HepG2 (cell line): ENCODE data around the gene PIWIL1. TPM values are rescaled to one million over a fixed set of nuclear protein-coding genes. Genes with fewer than 3 reads are reported as not detected.

Source experiments
- ATAC-seq: fragments of 200-7000 bp; cut with Tn5 transposase; 3 replicates; pipeline ENCODE4 v1.9.1; 2020; ENCODE audit warnings: mild to moderate bottlenecking, moderate library complexity
- BruUV-seq: library from RNA; stranded (reverse); fragments of 400-500 nt; replicated peaks from 2 replicates; lab custom pipeline; 2021; lab: Mats Ljungman, UMichigan
- CTCF ChIA-PET: fragments of 300-600 bp; formaldehyde crosslinking; extraction: SDS; loops from one replicate; lab custom pipeline; 2021; ENCODE audit warnings: low total read pairs, inconsistent platforms, low intra/inter-chr PET ratio; lab: Yijun Ruan, JAX
- POLR2A ChIA-PET: fragments of 350-600 bp; sonication (Branson Sonifier 250); formaldehyde crosslinking; loops from one replicate; lab custom pipeline; 2020; ENCODE audit warnings: antibody characterized with exemption, inconsistent platforms; lab: Yijun Ruan, JAX
- DNase-seq: peaks from one replicate; pipeline ENCODE4 v3.0.0-alpha.2; 2015; ENCODE audit warnings: low spot score
- FAIRE-seq: peaks from 3 replicates; lab custom pipeline; 2011; peaks lifted over from hg19 to GRCh38; lab: Jason Lieb, UNC
- H2AFZ ChIP-seq: one replicate; pipeline ENCODE4 v1.6.1; 2011; ENCODE audit warnings: low read length, inconsistent platforms
- H3K27ac ChIP-seq: fragments of 300-600 bp; 3 replicates; pipeline ENCODE4 v1.8.0; 2011; ENCODE audit warnings: mixed run types, mild to moderate bottlenecking, mixed read lengths, low read length, inconsistent platforms; ENCODE audit not compliant: insufficient read depth; ENCODE audit errors: extremely low read length
- H3K27me3 ChIP-seq, 2 experiments: fragments of 200-600 bp in 1 of 2; 2 replicates in 1 of 2; 3 replicates in 1 of 2; pipeline versions ENCODE4 v1.6.0 to v1.8.0; 2011; ENCODE audit warnings: low read length in 2 of 2, mild to moderate bottlenecking in 2 of 2, moderate library complexity in 2 of 2, inconsistent platforms in 1 of 2; ENCODE audit not compliant: insufficient read depth in 2 of 2, control insufficient read depth in 1 of 2
- H3K36me3 ChIP-seq, 2 experiments: fragments of 200-600 bp in 1 of 2; replicated peaks in 1 of 2; 2 replicates in 1 of 2; 3 replicates in 1 of 2; pipeline versions ENCODE4 v1.5.1 to v1.8.0; 2011; ENCODE audit warnings: low read length in 2 of 2, inconsistent platforms in 1 of 2; ENCODE audit not compliant: insufficient read depth in 2 of 2, control insufficient read depth in 1 of 2
- H3K4me1 ChIP-seq: 2 replicates; pipeline ENCODE4 v1.5.1; 2012; ENCODE audit warnings: low read length, inconsistent platforms; ENCODE audit not compliant: insufficient read depth
- H3K4me2 ChIP-seq: 2 replicates; pipeline ENCODE4 v1.6.0; 2011; ENCODE audit warnings: low read depth, low read length, inconsistent platforms
- H3K4me3 ChIP-seq, 3 experiments: fragments of 200-600 bp in 1 of 3; sonication (generic), shearing (Covaris generic) in 1 of 3; replicated peaks in 1 of 3; 2 replicates each; pipeline ENCODE4 v1.5.1; 2011 to 2016; ENCODE audit warnings: low read length in 3 of 3, inconsistent platforms in 2 of 3, low read depth in 2 of 3, mild to moderate bottlenecking in 2 of 3, control low read depth in 1 of 3, mixed read lengths in 1 of 3; ENCODE audit not compliant: insufficient read depth in 1 of 3
- H3K79me2 ChIP-seq: one replicate; pipeline ENCODE4 v1.6.1; 2011; ENCODE audit warnings: low read length, inconsistent platforms; ENCODE audit not compliant: insufficient read depth
- H3K9ac ChIP-seq: 2 replicates; pipeline ENCODE4 v1.6.0; 2011; ENCODE audit warnings: mild to moderate bottlenecking, low read depth, low read length, inconsistent platforms; ENCODE audit not compliant: insufficient read depth
- H3K9me3 ChIP-seq: 2 replicates; pipeline ENCODE4 v1.5.1; 2012; ENCODE audit warnings: mild to moderate bottlenecking, low read length
- H4K20me1 ChIP-seq: 2 replicates; pipeline ENCODE4 v1.6.0; 2011; ENCODE audit warnings: inconsistent platforms, mild to moderate bottlenecking, low read length, moderate library complexity; ENCODE audit not compliant: insufficient read depth
- BCL6 ChIP-seq: IDR thresholded peaks from 2 replicates; pipeline ENCODE4 v1.6.1; 2016; ENCODE audit warnings: missing genetic modification reagents, missing compliant biosample characterization
- BRCA1 ChIP-seq: sonication (generic); formaldehyde crosslinking; IDR thresholded peaks from 2 replicates; pipeline ENCODE4 v1.4.0; 2020; ENCODE audit warnings: missing genetic modification reagents
- BRD4 ChIP-seq: sonication (generic); formaldehyde crosslinking; IDR thresholded peaks from 2 replicates; pipeline ENCODE4 v1.4.0; 2020; ENCODE audit warnings: missing genetic modification reagents
- CREB1 ChIP-seq, 2 experiments: fragments of 450-650 bp in 1 of 2; IDR thresholded peaks; 2 replicates each; pipeline ENCODE4 v1.6.1; 2016 to 2017; ENCODE audit warnings: control low read depth in 1 of 2, mild to moderate bottlenecking in 1 of 2, missing compliant biosample characterization in 1 of 2, missing genetic modification characterization in 1 of 2
- HHEX ChIP-seq: IDR thresholded peaks from 2 replicates; pipeline ENCODE4 v1.6.1; 2016; ENCODE audit warnings: control low read depth
- IKZF4 ChIP-seq: sonication (generic); formaldehyde crosslinking; IDR thresholded peaks from 2 replicates; pipeline ENCODE4 v1.5.1; 2020; ENCODE audit warnings: borderline replicate concordance, mild to moderate bottlenecking, low read depth, missing genetic modification reagents; ENCODE audit errors: not compliant biosample characterization
- KLF11 ChIP-seq: IDR thresholded peaks from 2 replicates; pipeline ENCODE4 v1.6.1; 2016; ENCODE audit warnings: missing compliant biosample characterization
- MTF1 ChIP-seq: sonication (generic); formaldehyde crosslinking; IDR thresholded peaks from 2 replicates; pipeline ENCODE4 v1.5.0; 2020; ENCODE audit warnings: missing genetic modification reagents
- SAFB2 ChIP-seq: sonication (generic); formaldehyde crosslinking; IDR thresholded peaks from 2 replicates; pipeline ENCODE4 v1.5.1; 2020; ENCODE audit warnings: missing genetic modification reagents, low read depth, mild to moderate bottlenecking, borderline replicate concordance
- ZNF101 ChIP-seq: sonication (generic); formaldehyde crosslinking; IDR thresholded peaks from 2 replicates; pipeline ENCODE4 v1.4.0; 2020; ENCODE audit warnings: mild to moderate bottlenecking, low read depth, missing genetic modification reagents, borderline replicate concordance
- ZNF883 ChIP-seq: sonication (generic); formaldehyde crosslinking; IDR thresholded peaks from 2 replicates; pipeline ENCODE4 v1.5.1; 2020; ENCODE audit warnings: mild to moderate bottlenecking, missing genetic modification reagents; ENCODE audit errors: not compliant biosample characterization
- WGBS: methylation state at CpG from one replicate; pipeline ENCODE4 v1.1.6; 2017; ENCODE audit warnings: low lambda C conversion rate; 5-methylcytosine and 5-hydroxymethylcytosine counted together
- in situ Hi-C: cut with HindIII; loops from 2 replicates; pipeline ENCODE4 v1.10.0; 2017; ENCODE audit warnings: low pct_unique_long_range_greater_than_20kb; ENCODE audit not compliant: extremely low pct_ligation_motif_present
- intact Hi-C: fragments of 100-400 bp; cut with micrococcal nuclease; formaldehyde crosslinking; loops from one replicate; pipeline ENCODE4 v1.10.0; 2022; ENCODE audit not compliant: unreplicated experiment
- polyA plus RNA-seq, 8 experiments: library from polyadenylated mRNA; depleted of rRNA in 3 of 8; stranded (reverse) in 7 of 8; unstranded in 1 of 8; fragments of >200 nt; fragmentation: Illumina TruSeq in 4 of 8; extraction: Trizol in 4 of 8; gene quantifications; 2 replicates each; pipeline versions ENCODE4 v1.2.1 to v1.2.3, GENCODE V29; 2011 to 2016; ENCODE audit warnings: low read depth in 4 of 8, missing spikeins in 1 of 8, mixed read lengths in 1 of 8; ENCODE audit not compliant: insufficient read depth in 1 of 8
- total RNA-seq, 5 experiments: library from RNA; depleted of rRNA; stranded (reverse); fragments of >200 nt; fragmentation: Illumina TruSeq; extraction: Trizol; gene quantifications; 2 replicates each; pipeline ENCODE4 v1.2.3, GENCODE V29; 2016; ENCODE audit warnings: low read depth in 1 of 5
- TF ChIP-seq, protein P1 (sequence below): sonication (generic); formaldehyde crosslinking; IDR thresholded peaks from 2 replicates; pipeline ENCODE4 v1.4.0; 2020; ENCODE audit warnings: missing genetic modification reagents
- TF ChIP-seq, protein P2 (sequence below): IDR thresholded peaks from 2 replicates; pipeline ENCODE4 v1.6.1; 2018; ENCODE audit warnings: missing genetic modification reagents
- TF ChIP-seq, protein P3 (sequence below): sonication (generic); formaldehyde crosslinking; IDR thresholded peaks from 2 replicates; pipeline ENCODE4 v1.4.0; 2020; ENCODE audit warnings: mild to moderate bottlenecking, missing genetic modification reagents
- TF ChIP-seq, protein P4 (sequence below): sonication (generic); formaldehyde crosslinking; IDR thresholded peaks from 2 replicates; pipeline ENCODE4 v1.4.0; 2020; ENCODE audit warnings: missing genetic modification reagents
- TF ChIP-seq, protein P5 (sequence below): sonication (generic); formaldehyde crosslinking; IDR thresholded peaks from 2 replicates; pipeline ENCODE4 v1.5.1; 2020; ENCODE audit warnings: missing genetic modification reagents, mild to moderate bottlenecking, borderline replicate concordance

The PIWIL1 gene
- total and polyA plus RNA-seq, 2 of the 13 experiments (the other 11 are each of a cell fraction or from before 2014, with no cell fraction given) = not detected

DNA sequence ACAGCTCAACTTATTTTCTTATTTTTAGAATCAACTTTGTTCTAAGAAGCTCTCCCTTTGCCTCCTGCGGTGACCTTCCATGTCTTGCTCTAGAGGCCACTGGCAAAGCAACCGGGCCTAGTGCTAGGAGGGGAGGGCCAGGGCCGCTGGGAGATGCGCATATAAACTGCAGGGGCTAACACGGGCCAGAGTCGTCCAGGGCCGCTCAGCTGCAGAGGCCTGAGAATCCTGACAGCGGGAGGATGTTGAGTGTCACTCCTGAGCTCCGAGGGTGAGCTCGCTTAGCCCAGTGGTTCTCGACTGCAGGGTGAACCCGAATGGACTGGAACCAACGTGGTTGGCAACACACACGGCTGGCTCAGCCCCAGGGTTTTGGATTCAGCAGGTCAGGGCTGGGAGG, 6.5 kb upstream of the PIWIL1 start:
- no peaks in the 10 kb centered on the region for H3K4me1 ChIP-seq
- H4K20me1 ChIP-seq = no peaks in the 10 kb centered on the region
- H3K27ac ChIP-seq = no peak overlapping the region
- no peak for ATAC-seq
- peaks cover 2 to 30% of the 10 kb centered on the region in 2 experiments for H3K27me3 ChIP-seq
- DNase-seq = no peak
- ChIA-PET CTCF (no interaction called here), POLR2A (no interaction called here)
- H3K36me3 ChIP-seq = no peaks in the 10 kb centered on the region
- BruUV-seq = no TSS peak
- no peak for FAIRE-seq
- no peaks in the 10 kb centered on the region for H3K79me2 ChIP-seq
- no peak overlapping the region for H2AFZ ChIP-seq
- no peak overlapping the region for H3K9ac ChIP-seq
- in situ Hi-C loops = no loop called here
- no peak overlapping the region for H3K4me2 ChIP-seq
- no peak overlapping the region for H3K4me3 ChIP-seq
- 34% methylated on average over 8 of the region's 14 CpGs for WGBS
- no peaks in the 10 kb centered on the region for H3K9me3 ChIP-seq
- intact Hi-C loops = no loop called here
- no peak for TF ChIP-seq ZNF101 (CRISPR knock-in tag)
- TF ChIP-seq, protein P1, sequence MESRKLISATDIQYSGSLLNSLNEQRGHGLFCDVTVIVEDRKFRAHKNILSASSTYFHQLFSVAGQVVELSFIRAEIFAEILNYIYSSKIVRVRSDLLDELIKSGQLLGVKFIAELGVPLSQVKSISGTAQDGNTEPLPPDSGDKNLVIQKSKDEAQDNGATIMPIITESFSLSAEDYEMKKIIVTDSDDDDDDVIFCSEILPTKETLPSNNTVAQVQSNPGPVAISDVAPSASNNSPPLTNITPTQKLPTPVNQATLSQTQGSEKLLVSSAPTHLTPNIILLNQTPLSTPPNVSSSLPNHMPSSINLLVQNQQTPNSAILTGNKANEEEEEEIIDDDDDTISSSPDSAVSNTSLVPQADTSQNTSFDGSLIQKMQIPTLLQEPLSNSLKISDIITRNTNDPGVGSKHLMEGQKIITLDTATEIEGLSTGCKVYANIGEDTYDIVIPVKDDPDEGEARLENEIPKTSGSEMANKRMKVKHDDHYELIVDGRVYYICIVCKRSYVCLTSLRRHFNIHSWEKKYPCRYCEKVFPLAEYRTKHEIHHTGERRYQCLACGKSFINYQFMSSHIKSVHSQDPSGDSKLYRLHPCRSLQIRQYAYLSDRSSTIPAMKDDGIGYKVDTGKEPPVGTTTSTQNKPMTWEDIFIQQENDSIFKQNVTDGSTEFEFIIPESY (CRISPR knock-in tag) = no peak
- TF ChIP-seq IKZF4 (CRISPR knock-in tag) = no peak
- TF ChIP-seq, protein P2, sequence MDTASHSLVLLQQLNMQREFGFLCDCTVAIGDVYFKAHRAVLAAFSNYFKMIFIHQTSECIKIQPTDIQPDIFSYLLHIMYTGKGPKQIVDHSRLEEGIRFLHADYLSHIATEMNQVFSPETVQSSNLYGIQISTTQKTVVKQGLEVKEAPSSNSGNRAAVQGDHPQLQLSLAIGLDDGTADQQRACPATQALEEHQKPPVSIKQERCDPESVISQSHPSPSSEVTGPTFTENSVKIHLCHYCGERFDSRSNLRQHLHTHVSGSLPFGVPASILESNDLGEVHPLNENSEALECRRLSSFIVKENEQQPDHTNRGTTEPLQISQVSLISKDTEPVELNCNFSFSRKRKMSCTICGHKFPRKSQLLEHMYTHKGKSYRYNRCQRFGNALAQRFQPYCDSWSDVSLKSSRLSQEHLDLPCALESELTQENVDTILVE = no peak
- TF ChIP-seq BRCA1 (CRISPR knock-in tag) = no peak
- TF ChIP-seq, protein P3, sequence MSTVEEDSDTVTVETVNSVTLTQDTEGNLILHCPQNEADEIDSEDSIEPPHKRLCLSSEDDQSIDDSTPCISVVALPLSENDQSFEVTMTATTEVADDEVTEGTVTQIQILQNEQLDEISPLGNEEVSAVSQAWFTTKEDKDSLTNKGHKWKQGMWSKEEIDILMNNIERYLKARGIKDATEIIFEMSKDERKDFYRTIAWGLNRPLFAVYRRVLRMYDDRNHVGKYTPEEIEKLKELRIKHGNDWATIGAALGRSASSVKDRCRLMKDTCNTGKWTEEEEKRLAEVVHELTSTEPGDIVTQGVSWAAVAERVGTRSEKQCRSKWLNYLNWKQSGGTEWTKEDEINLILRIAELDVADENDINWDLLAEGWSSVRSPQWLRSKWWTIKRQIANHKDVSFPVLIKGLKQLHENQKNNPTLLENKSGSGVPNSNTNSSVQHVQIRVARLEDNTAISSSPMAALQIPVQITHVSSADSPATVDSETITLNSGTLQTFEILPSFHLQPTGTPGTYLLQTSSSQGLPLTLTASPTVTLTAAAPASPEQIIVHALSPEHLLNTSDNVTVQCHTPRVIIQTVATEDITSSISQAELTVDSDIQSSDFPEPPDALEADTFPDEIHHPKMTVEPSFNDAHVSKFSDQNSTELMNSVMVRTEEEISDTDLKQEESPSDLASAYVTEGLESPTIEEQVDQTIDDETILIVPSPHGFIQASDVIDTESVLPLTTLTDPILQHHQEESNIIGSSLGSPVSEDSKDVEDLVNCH (CRISPR knock-in tag) = no peak
- no peak for TF ChIP-seq CREB1 (IDR thresholded peaks at IDR 0.05)
- no peak for TF ChIP-seq CREB1 (CRISPR knock-in tag; IDR thresholded peaks at IDR 0.05)
- TF ChIP-seq BCL6 = no peak
- no peak for TF ChIP-seq SAFB2 (CRISPR knock-in tag)
- TF ChIP-seq, protein P4, sequence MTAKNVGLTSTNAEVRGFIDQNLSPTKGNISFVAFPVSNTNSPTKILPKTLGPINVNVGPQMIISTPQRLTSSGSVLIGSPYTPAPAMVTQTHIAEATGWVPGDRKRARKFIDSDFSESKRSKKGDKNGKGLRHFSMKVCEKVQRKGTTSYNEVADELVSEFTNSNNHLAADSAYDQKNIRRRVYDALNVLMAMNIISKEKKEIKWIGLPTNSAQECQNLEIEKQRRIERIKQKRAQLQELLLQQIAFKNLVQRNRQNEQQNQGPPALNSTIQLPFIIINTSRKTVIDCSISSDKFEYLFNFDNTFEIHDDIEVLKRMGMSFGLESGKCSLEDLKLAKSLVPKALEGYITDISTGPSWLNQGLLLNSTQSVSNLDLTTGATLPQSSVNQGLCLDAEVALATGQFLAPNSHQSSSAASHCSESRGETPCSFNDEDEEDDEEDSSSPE = no peak
- TF ChIP-seq KLF11 (CRISPR knock-in tag) = no peak
- TF ChIP-seq HHEX (CRISPR knock-in tag) = no peak
- no peak for TF ChIP-seq BRD4 (CRISPR knock-in tag)
- no peak for TF ChIP-seq MTF1
- TF ChIP-seq ZNF883 (CRISPR knock-in tag) = no peak
- TF ChIP-seq, protein P5, sequence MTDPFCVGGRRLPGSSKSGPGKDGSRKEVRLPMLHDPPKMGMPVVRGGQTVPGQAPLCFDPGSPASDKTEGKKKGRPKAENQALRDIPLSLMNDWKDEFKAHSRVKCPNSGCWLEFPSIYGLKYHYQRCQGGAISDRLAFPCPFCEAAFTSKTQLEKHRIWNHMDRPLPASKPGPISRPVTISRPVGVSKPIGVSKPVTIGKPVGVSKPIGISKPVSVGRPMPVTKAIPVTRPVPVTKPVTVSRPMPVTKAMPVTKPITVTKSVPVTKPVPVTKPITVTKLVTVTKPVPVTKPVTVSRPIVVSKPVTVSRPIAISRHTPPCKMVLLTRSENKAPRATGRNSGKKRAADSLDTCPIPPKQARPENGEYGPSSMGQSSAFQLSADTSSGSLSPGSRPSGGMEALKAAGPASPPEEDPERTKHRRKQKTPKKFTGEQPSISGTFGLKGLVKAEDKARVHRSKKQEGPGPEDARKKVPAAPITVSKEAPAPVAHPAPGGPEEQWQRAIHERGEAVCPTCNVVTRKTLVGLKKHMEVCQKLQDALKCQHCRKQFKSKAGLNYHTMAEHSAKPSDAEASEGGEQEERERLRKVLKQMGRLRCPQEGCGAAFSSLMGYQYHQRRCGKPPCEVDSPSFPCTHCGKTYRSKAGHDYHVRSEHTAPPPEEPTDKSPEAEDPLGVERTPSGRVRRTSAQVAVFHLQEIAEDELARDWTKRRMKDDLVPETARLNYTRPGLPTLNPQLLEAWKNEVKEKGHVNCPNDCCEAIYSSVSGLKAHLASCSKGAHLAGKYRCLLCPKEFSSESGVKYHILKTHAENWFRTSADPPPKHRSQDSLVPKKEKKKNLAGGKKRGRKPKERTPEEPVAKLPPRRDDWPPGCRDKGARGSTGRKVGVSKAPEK (CRISPR knock-in tag) = no peak
